ENCODE data around the gene CLDN14.

The CLDN14 gene

DNA sequence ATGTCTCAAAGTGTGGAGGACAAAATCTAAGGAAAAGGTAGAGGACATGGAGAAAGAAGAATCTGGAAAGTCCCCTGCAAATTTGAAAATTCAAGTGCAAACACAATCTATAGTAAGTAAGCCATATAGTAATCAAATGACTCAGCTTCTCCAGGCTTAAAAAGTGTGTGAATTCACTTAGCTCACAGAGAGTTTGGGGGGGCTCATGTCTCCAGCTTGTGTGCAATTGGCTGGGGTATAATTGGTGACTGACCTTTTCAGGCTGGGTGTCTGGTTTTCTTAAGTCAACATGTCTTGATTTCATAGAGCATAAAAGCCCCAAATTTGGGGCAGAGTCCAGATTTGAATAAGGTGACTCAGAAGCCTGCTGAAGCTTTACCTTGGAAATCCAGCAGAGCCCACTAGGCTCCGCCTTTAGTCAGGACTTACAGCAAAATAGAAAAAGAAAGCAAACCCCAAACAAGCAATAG lies 8.6 kb downstream of the CLDN14 start:
- DNase-seq (ENCODE audit: low read depth): no peak

DNA sequence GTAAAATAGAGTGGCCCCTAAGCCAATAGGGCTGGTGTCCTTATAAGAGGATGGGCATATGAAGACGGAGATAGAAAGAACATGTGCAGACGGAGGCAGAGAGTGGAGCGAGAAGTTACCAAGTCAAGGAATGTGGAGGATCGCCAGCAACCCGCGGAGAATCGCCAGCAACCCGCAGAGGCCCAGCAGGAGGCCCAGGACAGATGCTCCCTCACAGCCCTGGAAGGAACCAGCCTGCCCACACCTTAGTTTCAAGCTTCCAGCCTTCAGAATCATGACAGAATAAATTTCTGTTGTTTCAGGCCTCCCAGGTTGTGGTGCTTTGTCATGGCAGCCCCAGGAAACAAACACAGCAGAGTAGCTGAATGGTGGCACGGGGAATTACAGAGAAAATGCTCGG lies 9.6 kb downstream of the CLDN14 start:
- DNase-seq (ENCODE audit: low read depth): no peak

DNA sequence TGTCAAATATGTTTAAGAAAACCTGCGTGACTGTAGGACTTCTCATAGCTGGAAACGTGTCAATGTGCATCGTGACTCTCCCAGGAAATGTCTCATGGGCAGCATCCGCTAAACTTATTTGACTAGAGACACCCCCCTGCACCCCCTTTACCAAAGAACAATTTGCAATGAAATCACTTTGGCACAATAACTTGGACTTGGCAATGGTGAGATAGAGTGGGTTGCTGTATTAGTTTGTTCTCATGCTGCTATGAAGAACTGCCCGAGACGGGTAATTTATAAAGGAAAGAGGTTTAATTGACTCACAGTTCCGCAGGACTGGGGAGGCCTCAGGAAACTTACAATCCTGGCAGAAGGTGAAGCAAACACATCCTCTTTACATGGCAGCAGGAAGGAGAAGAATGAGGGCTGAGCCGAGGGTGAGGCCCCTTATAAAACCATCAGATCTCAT lies 13.8 kb downstream of the CLDN14 start:
- DNase-seq (ENCODE audit: low read depth): no peak

DNA sequence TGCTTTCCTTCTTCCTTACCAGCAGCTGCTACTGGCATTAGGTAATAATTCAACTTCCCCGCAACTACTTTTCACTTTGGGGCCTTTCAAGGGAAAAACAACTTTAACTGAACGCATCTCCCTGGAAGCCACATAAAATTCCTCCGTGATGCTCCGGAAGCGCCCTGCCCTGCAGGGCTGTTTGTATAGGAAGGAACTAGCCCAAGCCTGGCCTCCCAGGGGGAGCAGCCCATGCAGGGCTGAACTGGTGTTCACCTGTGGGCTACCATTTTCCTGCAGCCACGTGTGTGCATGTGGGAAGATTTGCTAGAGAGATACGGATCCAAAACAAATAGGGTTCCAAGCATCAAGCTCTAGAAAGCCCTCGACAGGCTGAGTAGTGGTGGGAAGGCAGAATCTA lies 14.4 kb downstream of the CLDN14 start:
- DNase-seq (ENCODE audit: low read depth): no peak

DNA sequence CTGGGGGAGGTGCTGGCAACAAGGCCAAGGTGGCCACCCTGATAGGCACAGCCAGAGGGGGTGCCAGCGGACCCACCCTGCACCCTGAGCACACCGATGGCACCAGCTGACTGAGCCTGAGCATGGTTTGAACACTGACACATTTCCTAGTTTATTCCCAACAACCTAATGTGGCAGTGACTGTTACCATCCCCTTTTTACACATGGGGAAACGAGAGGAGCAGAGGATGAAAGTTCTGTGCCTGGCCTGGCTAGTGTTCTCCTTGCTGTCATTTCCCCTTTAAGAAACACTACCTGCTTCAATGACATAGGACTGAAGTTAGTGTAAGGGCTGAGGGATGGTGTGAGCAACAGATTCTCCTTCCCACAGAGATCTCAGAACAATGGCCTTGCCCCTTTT lies 15.3 kb downstream of the CLDN14 start:
- DNase-seq (ENCODE audit: low read depth): no peak

DNA sequence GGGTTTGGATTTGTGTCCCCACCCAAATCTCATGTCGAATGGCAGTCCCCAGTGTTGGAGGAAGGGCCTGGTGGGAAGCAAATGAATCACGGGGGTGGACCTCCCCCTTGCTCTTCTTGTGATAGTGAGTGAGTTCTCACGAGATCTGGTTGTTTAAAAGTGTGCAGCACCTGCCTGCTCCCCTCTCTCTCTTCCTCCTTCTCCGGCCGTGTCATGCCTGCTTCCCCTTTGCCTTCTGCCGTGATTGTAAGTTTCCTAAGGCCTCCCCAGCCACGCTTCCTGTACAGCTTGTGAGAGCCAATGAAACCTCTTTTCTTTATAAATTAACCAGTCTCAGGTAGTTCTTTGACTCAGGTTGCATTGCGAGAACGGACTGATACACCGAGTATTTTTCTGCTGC lies 15.9 kb downstream of the CLDN14 start:
- no peak for DNase-seq (ENCODE audit: low read depth)

DNA sequence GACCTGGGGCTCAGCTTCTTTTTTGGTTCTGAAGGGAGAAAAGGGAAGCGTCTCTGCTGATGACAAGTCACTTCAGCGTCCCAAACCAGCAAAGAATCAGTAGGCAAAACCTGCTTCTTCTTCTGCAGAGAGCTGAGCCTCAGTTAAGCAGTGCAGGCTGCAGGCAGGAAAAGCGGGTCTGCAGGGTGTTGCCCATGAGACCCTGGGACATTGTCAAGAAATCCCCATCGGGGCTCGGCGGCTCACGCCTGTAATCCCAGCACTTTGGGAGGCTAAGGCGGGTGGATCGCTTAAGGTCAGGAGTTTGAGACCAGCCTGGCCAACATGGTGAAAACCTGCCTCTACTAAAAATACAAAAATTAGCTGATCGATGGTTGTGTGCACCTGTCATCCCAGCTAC lies 16.7 kb downstream of the CLDN14 start:
- DNase-seq (ENCODE audit: low read depth): no peak

DNA sequence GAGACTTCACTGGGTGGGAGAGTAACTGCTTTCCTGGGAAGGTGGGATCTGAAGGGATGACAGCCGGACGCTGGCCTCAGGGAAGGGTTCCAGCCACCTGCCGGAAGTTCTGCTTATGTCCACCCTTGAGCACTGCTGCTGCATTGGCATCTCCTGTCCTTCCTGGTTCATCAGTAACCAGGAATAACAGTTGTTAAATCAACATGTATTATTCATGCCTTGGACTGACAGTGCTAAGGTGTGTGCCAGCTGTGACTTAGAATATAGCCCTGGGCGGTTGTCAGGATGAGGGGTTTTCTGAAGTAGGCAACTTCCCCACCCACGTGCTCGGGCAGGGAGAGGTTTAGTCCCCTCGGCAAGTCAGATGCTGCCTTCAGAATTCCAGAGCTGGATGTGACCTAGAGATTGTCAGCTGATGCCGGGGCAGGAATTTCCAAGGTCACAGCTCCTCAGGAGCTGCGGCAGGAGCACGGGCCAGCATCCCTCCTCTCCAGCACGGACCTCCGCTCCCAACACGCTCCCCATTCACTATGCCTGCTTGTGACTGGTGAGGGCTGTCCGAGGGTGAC lies 17.9 kb downstream of the CLDN14 start:
- no peak for DNase-seq (ENCODE audit: low read depth)

DNA sequence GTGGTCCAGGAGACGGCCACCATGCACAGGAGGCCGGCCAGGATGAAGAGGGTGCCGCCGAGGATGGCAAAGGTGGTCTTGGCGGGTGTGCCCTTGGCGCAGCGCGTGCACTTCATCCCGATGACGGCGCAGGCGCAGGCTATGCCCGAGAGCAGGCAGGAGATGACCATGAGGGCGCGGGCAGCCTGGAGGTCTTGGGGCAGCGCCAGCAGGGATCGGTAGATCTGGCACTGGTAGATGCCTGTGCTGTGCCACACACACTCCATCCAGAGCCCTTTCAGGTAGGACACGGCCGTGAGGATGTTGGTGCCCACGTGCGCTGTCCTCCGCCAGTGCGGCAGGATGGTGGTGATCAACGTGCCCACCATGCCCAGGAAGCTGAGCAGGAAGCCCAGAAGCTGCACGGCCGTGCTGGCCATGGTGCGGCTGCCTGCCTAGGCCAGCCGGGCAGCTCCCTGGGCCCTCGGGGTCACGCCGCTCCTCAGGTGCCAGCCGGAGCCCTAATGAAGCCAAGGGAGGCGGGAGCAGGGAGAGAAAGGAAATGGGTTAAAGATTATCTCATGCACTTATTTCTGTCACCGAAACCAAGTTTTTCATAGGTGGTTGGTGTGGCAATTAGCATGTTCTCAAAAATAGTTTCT lies 18.5 kb downstream of the CLDN14 start:
- no peak for DNase-seq (ENCODE audit: low read depth)

DNA sequence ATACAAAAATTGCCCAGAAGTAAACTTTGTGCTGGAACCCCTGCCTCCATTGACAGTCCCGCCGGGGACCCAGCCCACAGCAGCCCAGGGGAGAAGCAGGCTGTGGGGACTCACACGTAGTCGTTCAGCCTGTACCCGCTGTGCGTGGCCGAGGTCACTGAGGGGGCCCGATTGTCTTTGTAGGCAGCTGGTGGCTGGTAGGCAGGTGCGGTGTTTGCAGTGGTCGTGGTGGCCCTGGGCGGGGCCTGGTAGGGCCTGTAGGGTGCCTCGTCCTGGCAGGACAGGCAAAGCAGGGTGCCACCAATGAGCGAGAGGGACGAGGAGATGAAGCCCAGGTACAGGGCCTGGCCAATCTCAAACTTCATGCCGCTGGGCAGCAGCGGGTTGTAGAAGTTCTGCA lies 19.1 kb downstream of the CLDN14 start:
- DNase-seq (ENCODE audit: low read depth): no peak

DNA sequence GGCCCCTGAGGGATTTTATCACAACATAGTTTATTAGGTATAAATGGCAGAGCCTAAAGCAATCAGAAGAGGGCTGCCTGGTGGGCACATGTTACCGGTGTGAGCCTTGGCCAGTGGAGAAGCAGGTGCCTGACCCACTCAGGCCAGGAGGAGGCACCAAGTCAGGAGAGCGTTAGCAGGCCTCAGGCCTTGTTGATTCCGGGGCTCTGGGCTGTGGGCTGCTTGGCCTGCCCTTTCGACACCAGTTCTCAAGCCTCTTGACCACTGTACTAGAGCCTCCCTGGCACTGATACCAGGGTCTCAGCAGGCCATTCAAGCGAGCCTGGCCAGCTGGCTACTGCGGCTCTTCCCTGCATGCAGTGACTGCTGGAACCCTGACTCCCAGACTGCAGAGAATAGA lies 20.8 kb downstream of the CLDN14 start:
- DNase-seq (ENCODE audit: low read depth): no peak

DNA sequence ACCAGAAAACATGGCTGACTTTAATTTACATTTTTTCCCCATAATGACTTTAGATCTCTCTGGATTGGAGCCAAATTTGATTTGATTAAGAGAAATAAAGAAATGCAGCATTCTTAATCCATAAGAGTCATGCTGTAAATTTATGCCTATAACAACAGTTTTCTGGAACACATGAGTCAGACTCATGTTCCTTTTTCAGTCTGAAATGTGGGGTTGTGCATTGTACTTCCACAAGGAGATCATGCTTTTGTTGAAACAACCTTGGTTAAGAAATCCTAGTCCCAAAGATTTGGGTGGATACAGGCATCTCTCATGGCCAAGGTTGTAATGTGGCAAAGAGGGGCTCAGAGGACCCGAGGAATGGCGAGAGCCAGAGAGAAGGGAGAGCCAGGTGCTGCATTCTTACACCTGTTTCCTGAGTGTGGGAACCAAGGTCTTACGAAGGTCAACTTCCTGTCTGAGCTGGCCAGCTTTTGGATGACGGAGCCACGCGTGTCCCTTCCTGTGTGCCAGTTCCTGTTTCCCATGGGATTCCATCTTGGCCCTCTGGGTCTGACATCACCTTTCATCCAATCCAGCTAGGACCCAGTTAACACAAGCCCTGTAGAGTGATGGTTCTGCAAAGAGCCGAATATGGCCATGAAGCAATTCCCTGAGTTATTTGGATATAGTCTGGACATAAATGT lies 23.1 kb downstream of the CLDN14 start:
- no peak for DNase-seq (ENCODE audit: low read depth)

DNA sequence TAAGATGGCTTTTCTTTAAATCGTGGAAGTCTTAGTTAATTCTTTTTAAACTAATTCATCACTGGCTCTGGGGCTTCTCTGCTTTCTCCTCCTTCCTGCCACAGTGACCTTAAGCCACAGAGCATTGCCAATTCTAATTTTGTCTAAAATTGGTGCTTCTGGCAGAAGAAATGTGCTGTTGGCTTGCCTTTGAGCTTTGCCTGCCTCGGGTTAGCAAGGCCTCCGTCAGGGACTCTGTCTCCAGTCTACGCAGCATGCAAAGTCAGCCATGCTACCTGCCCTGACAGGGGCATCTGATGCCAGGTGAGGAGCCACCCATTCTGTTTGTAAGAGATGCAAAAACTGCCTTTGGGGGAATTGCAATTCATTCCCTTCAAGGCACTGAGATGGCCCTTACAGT lies 25.2 kb downstream of the CLDN14 start:
- no peak for DNase-seq (ENCODE audit: low read depth)

DNA sequence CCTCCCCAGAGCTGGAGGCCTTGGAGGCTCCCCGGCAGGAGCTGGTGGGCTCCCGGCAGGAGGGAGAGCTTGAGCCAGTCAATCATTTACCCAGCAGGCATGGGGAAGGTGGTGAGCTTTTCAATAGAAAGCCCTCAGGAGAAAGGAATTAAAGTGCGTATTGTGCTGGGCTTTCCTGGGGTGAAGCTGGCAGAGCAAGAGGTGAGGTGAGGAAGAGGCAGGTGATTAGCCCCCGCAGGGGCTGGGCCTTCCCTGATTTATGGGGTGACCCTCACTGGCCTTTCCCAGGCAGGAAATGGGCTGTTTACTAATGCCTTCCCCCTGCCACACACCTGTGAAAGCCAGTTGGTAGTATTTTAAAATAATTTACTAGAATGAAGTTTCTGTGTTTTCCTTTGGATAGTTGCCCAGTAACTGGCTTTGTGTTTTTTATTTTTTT lies 25.8 kb downstream of the CLDN14 start:
- DNase-seq (ENCODE audit: low read depth): no peak

DNA sequence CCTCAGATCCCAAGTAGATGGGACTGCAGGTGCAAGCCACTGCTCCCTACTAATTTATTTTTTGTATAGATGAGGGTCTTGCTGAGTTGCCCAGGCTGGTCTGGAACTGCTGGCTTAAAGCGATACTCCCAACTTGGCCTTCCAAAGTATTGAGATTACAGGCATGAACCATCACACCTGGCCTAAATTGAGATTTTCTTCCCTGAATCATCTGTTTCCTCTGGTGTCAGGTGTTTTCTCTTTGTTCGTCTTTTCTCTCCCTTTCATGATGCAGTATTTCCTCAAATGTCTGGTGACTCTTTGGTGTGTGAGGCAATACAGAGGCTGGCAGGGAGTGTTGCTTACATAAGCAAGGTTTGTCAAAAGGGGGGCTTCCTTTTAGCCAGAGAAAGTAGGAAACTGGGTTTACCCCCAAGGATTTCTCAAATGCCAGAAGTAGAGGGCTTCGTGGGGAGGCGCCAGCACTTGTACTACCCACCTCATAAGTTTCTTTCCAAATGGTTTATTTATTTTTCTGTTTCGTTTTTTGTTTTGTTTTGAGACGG lies 27.6 kb downstream of the CLDN14 start:
- no peak for DNase-seq (ENCODE audit: low read depth)

DNA sequence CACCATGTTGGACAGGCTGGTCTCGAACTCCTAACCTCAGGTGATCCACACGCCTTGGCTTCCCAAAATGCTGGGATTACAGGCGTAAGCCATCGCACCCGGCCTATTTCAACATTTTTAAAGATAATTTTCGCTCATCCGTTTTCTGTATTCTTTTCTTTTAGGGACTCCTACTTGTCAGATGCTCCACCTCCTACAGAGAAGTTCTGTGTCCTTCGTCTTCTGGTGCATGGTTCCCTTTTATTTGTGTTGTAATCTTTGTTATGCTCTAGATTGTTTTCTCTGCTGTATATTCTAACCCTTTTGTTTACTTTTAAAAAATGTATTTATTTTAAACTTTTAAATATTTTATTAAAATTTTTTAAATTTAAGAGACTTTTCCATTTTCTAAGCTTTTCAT lies 28.4 kb downstream of the CLDN14 start:
- DNase-seq (ENCODE audit: low read depth): no peak

DNA sequence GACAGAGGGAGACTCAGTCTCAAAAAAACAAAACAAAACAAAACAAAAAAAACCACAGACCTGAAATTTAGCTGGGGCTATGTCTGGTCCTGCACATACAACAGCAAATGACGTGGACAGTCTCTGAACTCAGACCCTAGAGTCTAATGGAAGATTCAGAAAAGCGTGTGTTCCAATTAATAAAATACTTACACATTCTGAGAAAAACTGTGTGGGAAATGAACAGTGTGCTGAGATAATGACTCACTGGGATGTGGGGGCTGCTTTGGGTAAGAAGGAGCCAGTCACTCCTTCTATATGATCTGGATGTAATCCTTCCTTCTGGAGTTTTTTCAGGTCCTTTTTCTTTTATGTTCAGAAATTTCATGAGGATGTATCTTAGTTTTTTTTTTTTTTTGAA lies 29.4 kb downstream of the CLDN14 start:
- DNase-seq (ENCODE audit: low read depth): no peak

DNA sequence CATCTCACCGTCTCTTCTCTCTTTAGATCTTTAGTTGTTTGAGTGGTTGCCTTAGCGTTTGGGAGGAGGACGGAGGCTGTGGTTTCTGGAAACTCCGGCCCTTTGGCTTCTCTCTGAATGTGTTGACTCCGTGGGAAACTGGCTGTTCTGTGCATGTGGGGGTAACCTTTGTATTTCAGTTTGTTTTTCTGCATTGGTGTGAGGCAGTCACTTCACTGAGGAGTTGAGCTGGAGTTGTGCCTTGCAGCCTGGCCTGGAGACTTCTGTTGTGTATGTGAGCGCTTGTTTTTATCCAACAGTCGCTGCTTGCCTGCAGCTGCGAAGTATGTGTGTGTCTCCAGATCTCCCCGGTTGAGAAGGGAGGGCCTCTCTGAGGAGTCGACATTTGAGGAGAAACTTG lies 33.6 kb downstream of the CLDN14 start:
- no peak for DNase-seq (ENCODE audit: low read depth)

DNA sequence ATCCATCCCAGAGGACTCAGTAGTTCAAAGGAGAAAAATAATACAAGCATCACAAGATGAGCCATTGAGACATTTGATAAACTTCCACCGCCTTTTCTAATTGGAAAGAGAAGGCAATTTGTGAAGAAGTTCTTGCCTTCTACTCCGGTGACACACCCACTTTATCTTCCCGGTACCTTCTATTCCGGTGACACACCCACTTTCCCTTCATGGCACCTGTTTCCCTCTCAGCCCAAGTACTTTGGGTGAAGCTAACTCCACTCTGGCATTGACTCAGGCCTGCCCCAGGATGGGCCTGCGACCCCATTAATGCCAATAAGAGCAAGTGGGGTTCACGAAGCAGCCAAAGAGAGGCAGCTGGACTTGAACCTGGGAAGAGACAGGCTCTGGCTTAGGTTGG lies 38.2 kb downstream of the CLDN14 start:
- DNase-seq (ENCODE audit: low read depth): no peak

DNA sequence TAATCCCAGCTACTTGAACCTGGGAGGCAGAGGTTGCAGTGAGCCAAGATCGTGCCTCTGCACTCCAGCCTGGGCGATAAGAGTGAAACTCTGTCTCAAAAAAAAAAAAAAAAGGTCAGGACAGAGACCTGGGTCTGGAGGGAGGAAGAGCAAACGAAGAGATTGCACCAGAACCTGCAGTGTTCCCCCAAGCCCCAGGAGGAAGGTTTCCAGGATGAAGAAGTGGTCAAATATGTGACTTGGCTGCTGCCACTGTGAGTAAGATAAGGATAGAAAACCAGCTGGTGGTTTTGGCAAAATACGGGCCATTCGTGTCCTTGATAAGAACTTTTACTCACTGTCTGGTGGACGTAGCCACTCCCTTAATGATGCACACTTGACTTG lies 42.2 kb downstream of the CLDN14 start:
- DNase-seq (ENCODE audit: low read depth): no peak

DNA sequence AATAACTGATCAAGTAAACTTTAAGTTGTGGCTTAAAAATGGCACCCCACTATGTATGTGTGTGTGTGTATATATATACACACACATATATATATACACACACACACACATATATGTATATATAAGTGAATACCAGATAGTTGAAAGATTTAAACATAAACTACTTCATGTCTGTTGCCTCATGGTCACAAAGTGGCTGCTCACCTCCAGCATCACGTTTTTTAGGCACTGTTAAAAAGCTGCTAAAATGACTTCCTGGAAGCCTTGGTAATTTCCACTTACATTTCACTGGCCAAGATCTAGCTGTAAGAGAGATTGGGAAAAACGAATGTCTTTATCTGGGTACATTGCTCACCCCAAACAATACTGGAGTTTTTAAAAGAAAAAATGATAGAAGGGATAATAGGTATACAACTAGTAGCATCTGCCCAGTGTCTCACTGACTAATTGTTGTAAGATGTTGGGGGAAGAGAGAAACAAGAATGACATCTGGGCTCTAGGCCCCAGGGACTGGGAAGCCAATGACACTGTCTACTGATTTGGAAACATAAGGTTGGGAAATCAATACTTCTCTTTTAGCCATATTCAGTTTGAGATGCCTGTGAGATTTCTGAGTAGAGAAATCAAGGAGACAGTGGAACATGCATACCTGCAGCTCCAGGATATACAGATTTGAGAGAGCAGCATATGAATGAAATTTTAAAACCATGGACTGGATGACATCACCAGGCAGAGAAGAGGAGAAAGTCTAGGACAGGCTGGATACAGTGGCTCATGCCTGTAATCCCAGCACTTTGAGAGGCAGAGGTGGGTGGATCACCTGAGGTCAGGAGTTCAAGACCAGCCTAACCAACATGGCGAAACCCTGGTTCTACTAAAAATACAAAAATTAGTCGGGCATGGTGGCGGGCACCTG lies 42.8 kb downstream of the CLDN14 start:
- no peak for DNase-seq (ENCODE audit: low read depth)

DNA sequence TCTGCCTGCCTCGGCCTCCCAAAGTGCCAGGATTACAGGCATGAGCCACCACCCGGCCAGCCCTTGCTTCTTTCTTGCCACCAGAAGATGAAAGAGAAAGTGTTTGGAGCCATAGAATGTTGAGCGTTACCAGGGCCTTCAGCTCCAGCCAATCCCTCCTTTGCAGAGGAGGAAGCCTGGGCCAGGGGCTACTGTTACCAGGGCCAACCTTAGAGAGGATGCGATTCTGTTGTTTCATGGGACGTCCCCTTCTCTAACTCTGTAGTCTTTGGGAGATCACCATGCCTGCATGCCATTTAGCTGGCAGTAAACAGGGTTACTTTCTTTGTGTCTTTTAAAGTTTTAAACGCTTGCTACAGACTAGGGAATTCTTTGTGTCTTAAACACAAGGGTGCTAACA lies 45.8 kb downstream of the CLDN14 start:
- DNase-seq (ENCODE audit: low read depth): no peak
